NCI-H1436 treated with DMSO at 0.1 percent for 48 hours (cell line): ENCODE measurements around the gene EXD3.
"Not testable (repeated sequence)": the region's sequence is repeated elsewhere in the genome, so short reads cannot be mapped to it uniquely, and the experiment has no call there.

Experiments used
- DNase-seq: peaks from one replicate; lab custom pipeline; 2025; lab: John Stamatoyannopoulos, UW

Gene EXD3

DNA sequence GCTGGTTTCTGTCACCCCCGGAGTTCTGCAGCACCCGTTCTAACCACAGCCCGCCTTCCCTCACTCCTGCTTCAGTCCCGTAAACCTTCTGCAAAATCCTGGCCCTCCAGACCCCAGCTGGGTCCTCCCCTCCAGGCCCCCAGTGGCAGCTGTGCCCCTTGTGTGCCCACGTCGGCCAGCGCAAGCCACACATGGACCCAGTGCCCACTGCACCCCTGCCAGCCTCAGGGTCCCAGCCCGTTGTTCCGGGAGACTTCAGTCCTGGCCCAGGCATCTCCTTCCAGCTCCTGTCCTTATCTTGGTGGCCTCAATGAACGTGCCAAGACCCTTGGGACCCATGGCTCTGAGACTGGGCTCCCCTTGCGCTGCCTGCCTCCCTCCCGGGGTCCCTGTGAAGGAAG is 43.2 kb downstream of the EXD3 start:
- no peak for DNase-seq

DNA sequence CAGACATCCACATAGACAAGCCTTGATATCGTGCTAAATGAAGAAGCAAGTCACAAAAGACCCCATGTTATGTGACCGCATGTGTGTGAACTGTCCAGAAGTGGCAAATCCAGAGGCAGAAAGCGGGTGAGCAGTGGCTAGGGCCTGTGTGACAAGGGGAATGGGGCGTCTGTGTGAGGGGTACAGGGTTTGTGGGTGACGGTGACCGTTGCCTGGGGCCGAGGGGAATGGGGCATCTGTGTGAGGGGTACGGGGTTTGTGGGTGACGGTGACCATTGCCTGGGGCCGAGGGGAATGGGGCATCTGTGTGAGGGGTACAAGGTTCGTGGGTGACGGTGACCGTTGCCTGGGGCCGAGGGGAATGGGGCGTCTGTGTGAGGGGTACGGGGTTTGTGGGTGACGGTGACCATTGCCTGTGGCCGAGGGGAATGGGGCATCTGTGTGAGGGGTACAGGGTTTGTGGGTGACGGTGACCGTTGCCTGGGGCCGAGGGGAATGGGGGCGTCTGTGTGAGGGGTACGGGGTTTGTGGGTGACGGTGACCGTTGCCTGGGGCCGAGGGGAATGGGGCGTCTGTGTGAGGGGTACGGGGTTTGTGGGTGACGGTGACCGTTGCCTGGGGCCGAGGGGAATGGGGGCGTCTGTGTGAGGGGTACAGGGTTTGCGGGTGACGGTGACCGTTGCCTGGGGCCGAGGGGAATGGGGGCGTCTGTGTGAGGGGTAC is 44.1 kb downstream of the EXD3 start:
- DNase-seq = not testable (repeated sequence)

DNA sequence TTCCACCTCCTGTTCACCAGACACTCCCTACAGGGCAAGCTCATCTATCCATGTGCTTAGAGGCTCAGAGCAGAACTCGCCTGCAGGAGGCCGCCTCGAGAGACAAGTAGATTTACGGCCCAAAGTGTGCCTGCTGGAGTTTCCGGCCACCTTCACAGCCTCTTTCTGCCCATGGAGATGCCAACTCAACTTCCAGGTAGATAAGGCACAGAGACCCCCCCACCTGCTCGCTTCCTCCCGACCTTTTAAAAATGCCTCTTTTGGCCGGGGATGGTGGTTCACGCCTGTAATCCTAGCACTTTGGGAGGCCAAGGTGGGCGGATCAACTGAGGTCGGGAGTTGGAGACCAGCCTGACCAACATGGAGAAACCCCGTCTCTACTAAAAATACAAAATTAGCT is 46.6 kb downstream of the EXD3 start:
- no peak for DNase-seq

GRCh38 chr9:137375321-137376058 is 47.5 kb downstream of the EXD3 start:
- DNase-seq = no peak

GRCh38 chr9:137374131-137374845 is 48.7 kb downstream of the EXD3 start:
- DNase-seq = no peak

- no peak for DNase-seq
These were observed 49.4 kb downstream of the EXD3 start for GRCh38 chr9:137373611-137373980.

GRCh38 chr9:137372693-137373610 is 50.0 kb downstream of the EXD3 start:
- DNase-seq = no peak

GRCh38 chr9:137371946-137372651 is 50.9 kb downstream of the EXD3 start:
- DNase-seq = no peak

DNA sequence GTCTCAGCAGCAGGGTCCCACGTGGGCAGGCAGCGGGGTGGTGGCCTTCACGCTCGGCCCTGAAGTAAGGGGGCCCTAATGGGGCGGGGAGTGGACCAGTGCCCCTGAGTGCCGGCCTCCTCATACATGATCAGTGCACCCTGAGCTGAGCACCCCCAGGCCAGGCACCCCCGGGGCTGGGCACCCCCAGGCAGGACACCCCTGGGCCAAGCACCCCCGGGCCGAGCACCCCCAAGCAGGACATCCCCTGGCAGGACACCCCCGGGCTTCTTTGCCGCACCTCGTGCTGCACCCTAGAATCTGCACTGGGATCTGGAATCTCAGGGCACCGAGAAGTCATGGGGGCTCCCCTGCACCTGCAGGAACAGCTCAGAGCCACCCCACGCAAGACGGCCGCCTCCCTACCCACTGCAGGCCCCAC is 51.4 kb downstream of the EXD3 start:
- DNase-seq = no peak

DNA sequence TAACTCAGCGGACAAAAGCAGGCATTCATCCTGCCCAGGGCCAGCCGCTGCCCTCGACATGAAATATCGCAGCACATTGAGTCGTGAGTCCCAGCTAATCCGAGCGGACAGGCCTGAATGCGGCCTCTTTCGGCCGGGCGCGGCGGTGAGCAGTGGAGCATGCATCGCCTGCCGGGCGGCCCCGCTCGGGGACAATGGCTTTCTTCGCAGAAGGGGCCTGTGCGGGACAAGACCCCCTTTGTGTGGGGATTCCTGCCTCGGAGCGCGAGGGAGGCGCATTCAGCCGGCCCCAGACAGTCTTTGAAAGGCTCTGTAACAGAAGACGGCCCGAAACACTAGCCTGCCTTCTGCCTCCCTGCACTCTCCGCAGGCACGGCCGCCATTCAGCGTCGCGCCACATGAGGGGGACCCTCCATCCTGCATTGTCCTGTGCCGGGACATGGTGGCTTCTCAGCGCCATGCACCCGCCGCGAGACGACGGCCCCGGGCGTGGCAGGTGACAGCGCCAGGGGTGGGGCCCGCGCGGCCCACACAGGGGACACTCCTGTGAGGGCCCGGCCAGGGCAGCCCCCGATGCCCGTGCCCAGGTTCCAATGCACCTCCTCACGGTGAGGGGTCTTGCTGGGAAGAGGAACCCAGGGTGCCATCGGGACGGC is 52.0 kb downstream of the EXD3 start:
- no peak for DNase-seq

- no peak for DNase-seq
These were observed 52.8 kb downstream of the EXD3 start for GRCh38 chr9:137369911-137370764.

GRCh38 chr9:137369061-137369787 is 53.7 kb downstream of the EXD3 start:
- DNase-seq = no peak

- DNase-seq = no peak
These were observed 54.4 kb downstream of the EXD3 start for GRCh38 chr9:137368431-137369035.

DNA sequence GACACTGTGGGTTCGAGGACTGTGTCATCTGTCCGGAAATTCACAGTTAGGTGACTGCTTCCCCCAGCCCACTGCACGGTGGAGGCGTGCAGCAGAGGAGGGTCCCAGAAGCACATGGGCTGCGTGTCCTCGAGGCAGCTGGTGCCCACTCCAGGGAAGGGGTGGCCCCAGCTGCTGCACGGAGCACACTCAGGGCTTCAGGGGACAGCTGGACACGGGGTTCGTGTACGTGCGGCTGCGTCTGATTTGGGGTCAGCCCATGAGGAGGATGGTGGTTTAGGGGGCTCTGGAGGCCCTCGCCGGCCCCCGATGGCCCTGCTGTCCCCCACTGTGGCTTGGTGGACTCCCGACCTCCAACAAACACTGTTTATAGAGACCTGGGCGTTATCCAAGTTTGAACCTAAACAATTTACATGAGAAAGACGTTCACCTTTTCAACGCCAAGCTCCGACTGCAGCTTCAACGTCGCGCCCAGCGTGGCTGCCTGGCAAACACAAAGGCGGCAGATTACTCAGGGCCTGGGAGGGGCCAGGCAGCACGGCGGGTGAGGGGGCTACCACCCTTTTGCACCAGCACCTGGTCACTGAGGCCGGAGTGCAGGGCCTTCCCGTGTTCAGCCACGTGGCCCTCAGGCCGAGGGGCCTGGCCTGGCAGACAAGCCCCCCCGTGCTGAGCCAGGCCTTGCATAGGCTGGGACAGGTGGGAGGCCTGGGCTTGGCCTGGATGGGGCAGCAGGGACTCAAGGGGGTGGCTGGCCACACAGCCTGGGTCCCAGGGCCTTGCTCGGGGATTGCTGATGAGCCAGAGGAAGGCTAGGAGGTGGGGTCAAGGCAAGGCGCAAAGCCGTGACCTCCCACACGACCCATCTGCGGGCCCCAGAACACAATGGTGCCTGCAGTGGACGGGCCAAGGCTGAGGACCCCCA is 55.2 kb downstream of the EXD3 start:
- DNase-seq = no peak

- DNase-seq = no peak
These were observed 56.0 kb downstream of the EXD3 start for GRCh38 chr9:137366891-137367381.

- no peak for DNase-seq
These were observed 56.5 kb downstream of the EXD3 start for GRCh38 chr9:137366445-137366810.
